Erythroblast (primary cell): ENCODE data around the gene RPS6KC1.
"Not testable (repeated sequence)": the region's sequence is repeated elsewhere in the genome, so short reads cannot be mapped to it uniquely, and the experiment has no call there.

Experiments
- DNase-seq, 2 experiments: peaks; one replicate each; lab custom pipeline; 2025; lab: John Stamatoyannopoulos, UW
- GATA1 ChIP-seq: IDR thresholded peaks from 2 replicates; pipeline ENCODE4 v1.6.1; 2011; ENCODE audit warnings: low read depth, mild to moderate bottlenecking, control low read depth, low read length, moderate library complexity
- POLR2A ChIP-seq: IDR thresholded peaks from 2 replicates; pipeline ENCODE4 v1.6.1; 2011; ENCODE audit warnings: mild to moderate bottlenecking, low read length

RPS6KC1 gene

DNA sequence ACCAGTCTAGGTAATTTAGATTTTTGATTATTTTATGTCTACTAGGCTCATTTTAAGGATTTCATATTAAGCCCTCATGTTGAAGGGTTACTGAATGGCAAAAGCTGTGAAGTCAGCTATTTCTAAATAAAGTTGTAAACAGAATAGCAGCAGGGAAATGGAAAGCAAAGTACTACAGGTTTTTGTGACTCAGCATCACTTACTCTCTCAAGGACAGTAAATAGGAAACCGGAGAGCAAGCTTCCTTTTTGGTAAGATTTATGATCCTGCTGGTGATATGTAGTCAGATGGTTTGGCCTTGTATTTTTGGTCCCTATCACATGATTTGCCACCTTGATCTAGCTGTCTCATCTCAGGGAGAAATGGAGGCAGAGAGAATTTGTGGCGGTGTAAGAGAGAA lies 226.0 kb downstream of the RPS6KC1 start:
- no peak for DNase-seq
- TF ChIP-seq GATA1 (no peak), POLR2A (no peak)

GRCh38 chr1:213279410-213279809 lies 228.4 kb downstream of the RPS6KC1 start:
- no peak for TF ChIP-seq POLR2A
- no peak for TF ChIP-seq GATA1
- no peak for DNase-seq

DNA sequence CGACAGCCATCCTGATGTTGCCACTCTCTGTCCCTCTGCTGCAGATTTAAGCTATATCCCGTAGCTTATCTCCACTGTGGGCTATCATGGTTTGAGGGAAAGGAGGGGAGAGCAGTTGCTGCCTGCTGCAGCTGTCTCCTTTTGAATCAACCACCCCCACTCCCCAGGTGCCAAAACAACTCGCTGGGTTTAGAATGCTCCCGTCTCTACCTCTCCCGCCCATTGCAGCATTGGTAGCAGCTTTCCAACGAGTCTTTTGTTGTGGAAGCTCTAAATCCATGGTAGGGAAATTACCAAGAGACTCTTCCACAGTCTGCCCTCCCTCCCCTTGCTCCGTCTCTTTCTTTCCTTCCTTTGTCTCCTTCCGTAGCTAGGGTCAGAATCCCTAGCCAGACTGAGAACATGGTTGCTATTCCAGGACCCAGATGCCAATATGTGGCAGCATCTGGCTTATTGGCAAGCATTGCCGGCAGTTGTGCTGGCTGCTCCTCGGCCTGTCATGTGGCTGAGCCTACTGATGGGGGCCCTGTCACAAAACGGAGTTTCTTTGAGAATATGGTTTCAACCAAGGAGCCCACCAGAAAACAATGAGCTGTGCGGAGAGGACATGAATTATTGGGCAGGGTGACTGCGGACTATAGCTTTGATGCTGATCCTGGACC lies 230.7 kb downstream of the RPS6KC1 start:
- no peak for DNase-seq
- TF ChIP-seq GATA1: no peak
- no peak for TF ChIP-seq POLR2A

DNA sequence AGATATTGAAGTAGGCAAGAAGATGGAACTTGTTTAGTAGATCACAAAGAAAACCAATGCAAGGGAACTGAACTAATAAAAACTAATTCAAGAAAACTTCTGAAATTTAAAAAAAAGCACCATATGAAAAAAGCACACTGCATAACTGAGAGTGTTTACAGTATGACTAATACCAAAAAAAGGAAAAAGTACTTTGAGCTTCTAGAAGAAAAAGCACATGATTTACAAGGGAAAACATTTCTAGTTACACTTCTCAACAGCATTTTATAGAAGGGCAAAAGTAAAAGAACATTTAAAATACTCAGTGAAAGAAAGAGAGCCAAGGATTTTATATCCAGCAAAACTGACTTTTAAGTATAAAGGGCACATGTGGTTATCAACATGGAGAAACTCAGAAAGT lies 233.6 kb downstream of the RPS6KC1 start:
- TF ChIP-seq POLR2A (no peak), GATA1 (no peak)
- DNase-seq: no peak

DNA sequence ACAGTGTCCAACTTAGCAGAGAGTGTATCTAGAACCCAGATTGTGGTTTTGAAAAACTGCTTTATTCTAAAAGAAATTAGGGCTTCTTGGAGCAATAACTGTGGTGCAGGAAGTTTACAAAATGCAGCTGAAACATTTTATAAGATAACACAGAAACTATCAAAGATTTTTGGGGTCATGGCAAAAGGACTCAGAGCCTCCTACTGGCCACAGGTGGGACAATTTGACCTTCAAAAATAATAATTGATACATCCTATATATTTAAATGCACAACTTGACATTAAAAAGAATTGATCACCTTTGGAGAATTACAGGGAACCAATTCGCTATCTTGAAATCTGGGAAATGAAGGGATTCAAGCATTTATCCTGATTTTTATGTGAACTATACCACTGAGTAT lies 235.2 kb downstream of the RPS6KC1 start:
- no peak for TF ChIP-seq GATA1
- no peak for TF ChIP-seq POLR2A
- no peak for DNase-seq

GRCh38 chr1:213287987-213288386 lies 236.9 kb downstream of the RPS6KC1 start:
- no peak for TF ChIP-seq POLR2A
- no peak for TF ChIP-seq GATA1
- DNase-seq: no peak

DNA sequence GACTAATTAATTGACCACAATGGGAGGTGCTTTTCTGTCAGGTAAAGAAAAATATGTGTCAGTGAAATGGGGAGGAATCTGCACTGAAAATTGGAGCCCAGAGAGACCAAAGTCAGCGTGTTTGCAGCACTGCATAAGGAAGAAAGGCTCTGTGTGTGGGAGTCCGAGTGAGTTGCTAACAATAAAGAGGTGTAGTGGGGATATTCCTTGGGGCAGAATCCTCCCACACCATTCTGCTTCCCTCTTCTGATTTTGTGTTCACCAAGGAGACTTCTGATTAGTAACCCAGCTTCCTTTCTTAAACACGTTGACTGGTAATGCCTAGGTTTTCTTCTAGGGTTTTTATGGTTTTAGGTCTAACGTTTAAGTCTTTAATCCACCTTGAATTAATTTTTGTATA lies 240.5 kb downstream of the RPS6KC1 start:
- TF ChIP-seq POLR2A (no peak), GATA1 (no peak)
- DNase-seq: no peak

DNA sequence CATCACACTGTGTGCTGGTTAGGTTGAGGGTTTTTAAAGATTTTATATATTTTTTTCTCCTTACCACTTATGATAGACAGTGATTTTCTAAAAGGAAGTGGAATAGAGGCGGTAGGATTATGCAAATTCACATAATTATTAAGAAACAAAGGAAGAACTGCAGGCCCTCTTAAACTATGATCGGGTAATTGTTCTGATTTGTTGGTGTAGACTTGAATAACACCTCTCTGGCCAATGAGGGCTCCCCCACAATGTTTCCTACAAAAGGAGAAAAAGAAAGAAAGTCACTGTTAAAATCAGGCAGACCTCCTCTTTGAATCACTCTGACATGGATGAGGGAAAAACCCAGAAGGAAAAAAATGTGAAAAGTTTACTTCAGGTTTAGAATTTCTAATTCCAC lies 241.6 kb downstream of the RPS6KC1 start:
- TF ChIP-seq GATA1: no peak
- no peak for TF ChIP-seq POLR2A
- no peak for DNase-seq

- no peak for DNase-seq
- TF ChIP-seq POLR2A: no peak
- no peak for TF ChIP-seq GATA1
These were observed 244.8 kb downstream of the RPS6KC1 start for GRCh38 chr1:213295860-213296259.

- no peak for DNase-seq
- TF ChIP-seq POLR2A (no peak), GATA1 (no peak)
These were observed 245.5 kb downstream of the RPS6KC1 start for GRCh38 chr1:213296558-213296957.

DNA sequence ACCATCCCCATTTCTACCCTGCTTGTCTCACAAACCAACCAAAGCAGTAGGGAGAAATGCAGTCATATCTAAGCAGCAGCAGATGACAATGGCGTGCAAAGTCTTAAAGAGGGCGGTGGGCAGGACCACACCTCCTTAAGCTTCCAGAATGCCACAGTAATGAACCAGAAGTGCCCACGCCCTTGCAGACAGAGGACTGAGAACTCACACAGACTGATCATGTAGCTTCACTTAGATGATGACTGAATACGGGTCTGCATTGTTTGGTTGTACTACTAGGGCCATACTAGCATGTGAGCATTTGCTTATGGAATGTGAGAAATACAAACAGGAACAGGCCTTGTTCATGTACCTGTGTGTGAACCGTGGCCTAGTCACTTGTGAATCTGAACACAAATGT lies 246.0 kb downstream of the RPS6KC1 start:
- DNase-seq: no peak
- TF ChIP-seq POLR2A (no peak), GATA1 (no peak)

- DNase-seq: no peak
These were observed 249.4 kb downstream of the RPS6KC1 start for GRCh38 chr1:213300433-213300832.

DNA sequence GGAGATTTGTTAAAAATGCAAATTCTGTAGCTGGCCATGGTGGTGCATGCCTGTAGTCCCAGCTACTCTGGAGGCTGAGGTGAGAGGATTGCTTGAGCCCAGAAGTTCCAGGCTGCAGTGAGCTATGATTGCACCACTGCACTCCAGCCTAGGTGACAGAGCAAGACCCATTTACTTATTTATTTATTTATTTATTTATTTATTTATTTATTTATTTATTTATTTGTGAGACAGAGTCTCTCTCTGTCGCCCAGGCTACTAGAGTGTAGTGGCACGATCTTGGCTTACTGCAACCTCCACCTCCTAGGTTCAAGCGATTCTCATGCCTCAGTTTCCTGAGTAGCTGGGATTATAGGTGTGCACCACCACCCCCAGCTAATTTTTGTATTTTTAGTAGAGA lies 250.5 kb downstream of the RPS6KC1 start:
- DNase-seq: not testable (repeated sequence)

More at GRCh38 chr1:213300433-213300832, 249.4 kb downstream of the RPS6KC1 start:
- TF ChIP-seq GATA1: no peak
- no peak for TF ChIP-seq POLR2A

DNA sequence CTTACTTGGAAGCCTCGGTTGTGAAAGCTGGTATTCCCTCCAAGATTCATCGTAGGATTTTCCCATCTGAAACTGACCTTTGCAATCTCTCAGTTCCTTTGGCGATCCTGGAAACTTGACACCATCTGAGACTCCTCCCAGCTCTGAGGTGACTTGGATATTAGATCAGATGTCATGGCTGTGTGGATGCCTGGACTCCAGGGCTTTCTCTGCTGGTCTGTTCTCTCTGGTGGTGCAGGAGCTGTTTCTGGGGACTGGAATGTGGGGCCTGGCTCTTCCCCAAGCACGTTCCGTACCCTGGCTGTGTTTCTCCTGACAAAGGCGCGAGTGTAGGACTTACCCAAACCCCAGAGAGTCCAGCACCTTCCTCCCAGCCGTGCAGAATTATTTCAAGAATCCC lies 252.2 kb downstream of the RPS6KC1 start:
- DNase-seq: no peak
- TF ChIP-seq GATA1 (no peak), POLR2A (no peak)

GRCh38 chr1:213315571-213315970 lies 264.5 kb downstream of the RPS6KC1 start:
- TF ChIP-seq POLR2A (no peak), GATA1 (no peak)
- DNase-seq: no peak

DNA sequence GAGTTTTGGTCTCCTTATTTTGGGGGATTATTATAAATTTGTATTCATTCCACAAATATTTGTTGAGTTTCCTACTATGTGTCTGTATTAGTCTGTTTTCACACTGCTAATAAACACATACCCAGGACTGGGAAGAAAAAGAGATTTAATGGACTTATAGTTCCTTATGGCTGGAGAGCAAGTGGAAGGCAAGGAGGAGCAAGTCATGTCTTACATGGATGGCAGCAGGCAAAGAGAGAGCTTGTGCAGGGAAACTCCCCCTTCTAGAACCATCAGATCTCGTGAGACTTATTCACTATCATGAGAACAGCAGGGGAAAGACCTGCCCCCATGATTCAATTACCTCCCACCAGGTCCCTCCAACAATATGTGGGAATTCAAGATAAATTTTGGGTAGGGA lies 267.4 kb downstream of the RPS6KC1 start:
- DNase-seq: not testable (repeated sequence)
